K562 (cell line): ENCODE measurements around the gene CASP9. TPM values are rescaled to one million over a fixed set of nuclear protein-coding genes. Genes with fewer than 3 reads are reported as not detected.
A peak's percentile ranks its signal among the peaks of the same experiment; 100 is the strongest.

Source experiments
- ATAC-seq: fragments of 200-7000 bp; cut with Tn5 transposase; 3 replicates; pipeline ENCODE4 v1.9.1; 2020; ENCODE audit warnings: moderate library complexity
- BruUV-seq: library from RNA; stranded (reverse); fragments of 400-500 nt; replicated peaks from 2 replicates; lab custom pipeline; 2021; lab: Mats Ljungman, UMichigan
- CTCF ChIA-PET: fragments of 300-600 bp; formaldehyde crosslinking; extraction: SDS; loops from one replicate; lab custom pipeline; 2021; ENCODE audit warnings: low intra/inter-chr PET ratio; lab: Yijun Ruan, JAX
- POLR2A ChIA-PET: fragments of 300-600, 350-650 bp; sonication (Branson Sonifier 250); formaldehyde crosslinking; extraction: SDS; loops from one replicate; lab custom pipeline; 2021; ENCODE audit warnings: antibody characterized with exemption, inconsistent platforms; lab: Yijun Ruan, JAX
- DNase-seq, 4 experiments: peaks; one replicate each; pipeline versions ENCODE4 v3.0.0 to v3.0.0-alpha.2; 2011 to 2018; ENCODE audit warnings: low spot score in 3 of 4, mixed read lengths in 3 of 4; ENCODE audit errors: extremely low read depth in 1 of 4
- FAIRE-seq: peaks from 2 replicates; lab custom pipeline; 2011; peaks lifted over from hg19 to GRCh38; lab: Jason Lieb, UNC
- H2AFZ ChIP-seq: 2 replicates; pipeline ENCODE4 v1.6.0; 2011; ENCODE audit warnings: low read depth, low read length, control low read depth, inconsistent platforms
- H3K27ac ChIP-seq: fragments of 200-600 bp; 3 replicates; pipeline ENCODE4 v1.8.0; 2011; ENCODE audit warnings: low read depth, mild to moderate bottlenecking, control low read depth, inconsistent platforms, low read length, moderate library complexity, mixed read lengths; ENCODE audit errors: extremely low read depth
- H3K27me3 ChIP-seq, 2 experiments: fragments of 300-600 bp in 1 of 2; 2 replicates in 1 of 2; 3 replicates in 1 of 2; pipeline versions ENCODE4 v1.6.0 to v1.8.0; 2011; ENCODE audit warnings: inconsistent platforms in 2 of 2, low read length in 2 of 2, mild to moderate bottlenecking in 1 of 2, mixed read lengths in 1 of 2, moderate library complexity in 1 of 2; ENCODE audit not compliant: control insufficient read depth in 2 of 2, insufficient read depth in 2 of 2
- H3K36me3 ChIP-seq: fragments of 300-600 bp; 3 replicates; pipeline ENCODE4 v1.8.0; 2011; ENCODE audit warnings: mild to moderate bottlenecking, low read length, inconsistent platforms; ENCODE audit not compliant: control insufficient read depth, insufficient read depth
- H3K4me1 ChIP-seq, 2 experiments: fragments of 200-600 bp in 1 of 2; replicated peaks in 1 of 2; 2 replicates in 1 of 2; 3 replicates in 1 of 2; pipeline versions ENCODE4 v1.5.1 to v1.8.0; 2011; ENCODE audit warnings: inconsistent platforms in 2 of 2, low read length in 2 of 2, mild to moderate bottlenecking in 1 of 2, mixed read lengths in 1 of 2, moderate library complexity in 1 of 2; ENCODE audit not compliant: control insufficient read depth in 2 of 2, insufficient read depth in 2 of 2
- H3K4me2 ChIP-seq: 2 replicates; pipeline ENCODE4 v1.6.1; 2011; ENCODE audit warnings: low read length, control low read depth, inconsistent platforms, mixed read lengths; ENCODE audit not compliant: insufficient read depth
- H3K4me3 ChIP-seq: fragments of 200-600 bp; sonication (generic), shearing (Covaris generic); 2 replicates; pipeline ENCODE4 v1.5.1; 2016; ENCODE audit warnings: control low read depth, inconsistent platforms
- H3K79me2 ChIP-seq: fragments of 200-600 bp; 3 replicates; pipeline ENCODE4 v1.8.0; 2011; ENCODE audit warnings: low read length, inconsistent platforms; ENCODE audit not compliant: control insufficient read depth, insufficient read depth
- H3K9ac ChIP-seq, 2 experiments: 2 replicates each; pipeline versions ENCODE4 v1.6.0 to v1.6.1; 2011; ENCODE audit warnings: low read depth in 2 of 2, low read length in 2 of 2, control low read depth in 1 of 2, inconsistent platforms in 1 of 2, mild to moderate bottlenecking in 1 of 2, mixed read lengths in 1 of 2; ENCODE audit not compliant: insufficient read depth in 1 of 2
- H3K9me1 ChIP-seq: one replicate; pipeline ENCODE4 v1.6.0; 2011; ENCODE audit warnings: inconsistent platforms, mild to moderate bottlenecking, low read length, moderate library complexity; ENCODE audit not compliant: control insufficient read depth, insufficient read depth
- H3K9me3 ChIP-seq: replicated peaks from 2 replicates; pipeline ENCODE4 v1.5.1; 2011; ENCODE audit warnings: low read depth, low read length, inconsistent platforms; ENCODE audit not compliant: control insufficient read depth, insufficient read depth
- H4K20me1 ChIP-seq: replicated peaks from 2 replicates; pipeline ENCODE4 v1.6.1; 2011; ENCODE audit warnings: low read length, inconsistent platforms, mixed read lengths; ENCODE audit not compliant: control insufficient read depth, insufficient read depth
- C11orf30 ChIP-seq: fragments of 450-650 bp; IDR thresholded peaks from 2 replicates; pipeline ENCODE4 v1.6.1; 2016; ENCODE audit warnings: low read depth, mild to moderate bottlenecking
- CXXC5 ChIP-seq: fragments of 250-450 bp; sonication (Bioruptor Pico); IDR thresholded peaks from 2 replicates; pipeline ENCODE4 v1.8.0; 2022; ENCODE audit warnings: inconsistent platforms, mild to moderate bottlenecking, moderate library complexity
- GTF2E2 ChIP-seq: fragments of 200-800 bp; sonication (Bioruptor generic); IDR thresholded peaks from 2 replicates; pipeline ENCODE4 v1.6.1; 2016; ENCODE audit warnings: missing genetic modification characterization, missing compliant biosample characterization
- PML ChIP-seq: IDR thresholded peaks from 2 replicates; pipeline ENCODE4 v1.6.1; 2012; ENCODE audit warnings: low read length, inconsistent platforms
- RB1 ChIP-seq: fragments of 450-650 bp; IDR thresholded peaks from 2 replicates; pipeline ENCODE4 v1.6.1; 2017; ENCODE audit warnings: low read depth, mild to moderate bottlenecking
- TCF15 ChIP-seq: fragments of 250-450 bp; sonication (Bioruptor Pico); IDR thresholded peaks from 2 replicates; pipeline ENCODE4 v1.8.0; 2022; ENCODE audit warnings: moderate library complexity, mild to moderate bottlenecking, inconsistent platforms
- WHSC1 ChIP-seq: IDR thresholded peaks from one replicate; pipeline ENCODE4 v1.6.1; 2012; ENCODE audit warnings: low read length, control low read depth, inconsistent platforms
- WGBS: fragments of 100-300 bp; shearing (Covaris generic); methylation state at CpG from one replicate; pipeline ENCODE4 v1.1.6; 2016; ENCODE audit warnings: low coverage, mixed read lengths; ENCODE audit not compliant: insufficient coverage; ENCODE audit errors: missing lambda C conversion rate; 5-methylcytosine and 5-hydroxymethylcytosine counted together
- in situ Hi-C: fragments of 300-500 bp; cut with MboI; formaldehyde crosslinking; loops from 4 replicates; pipeline ENCODE4 v1.15.0; 2018; ENCODE audit warnings: inconsistent platforms, mixed read lengths
- intact Hi-C: fragments of 100-400 bp; cut with micrococcal nuclease; formaldehyde crosslinking; loops from 2 replicates; pipeline ENCODE4 v1.14.2; 2022
- polyA plus RNA-seq, 8 experiments: library from polyadenylated mRNA; depleted of rRNA in 4 of 8; stranded (reverse) in 5 of 8; unstranded in 3 of 8; fragments of >200 nt; fragmentation: Nextera tagmentation in 2 of 8; fragmentation: Illumina TruSeq in 1 of 8; extraction: Ambion mirVana in 2 of 8; extraction: Trizol in 1 of 8; gene quantifications; 2 replicates each; pipeline versions ENCODE4 v1.2.1 to v1.2.3, GENCODE V29; 2011 to 2014; ENCODE audit warnings: inconsistent platforms in 1 of 8, missing spikeins in 1 of 8
- total RNA-seq, 7 experiments: library from RNA; depleted of rRNA in 6 of 7; stranded (reverse); fragments of >200 nt in 6 of 7; fragmentation: Illumina TruSeq in 2 of 7; extraction: Trizol in 2 of 7; gene quantifications; 2 replicates each; pipeline versions ENCODE4 v1.2.1 to v1.2.3, GENCODE V29; 2011 to 2021; ENCODE audit warnings: low replicate concordance in 1 of 7
- TF ChIP-seq, protein P1 (sequence below): fragments of 250-450 bp; sonication (Bioruptor Pico); IDR thresholded peaks from 2 replicates; pipeline ENCODE4 v1.8.0; 2022; ENCODE audit warnings: inconsistent platforms

Gene CASP9
- total and polyA plus RNA-seq, 9 of the 15 experiments (the other 6 are each of a cell fraction or from before 2014, with no cell fraction given), result 10.8 to 54.1 (median 30.7) TPM

DNA sequence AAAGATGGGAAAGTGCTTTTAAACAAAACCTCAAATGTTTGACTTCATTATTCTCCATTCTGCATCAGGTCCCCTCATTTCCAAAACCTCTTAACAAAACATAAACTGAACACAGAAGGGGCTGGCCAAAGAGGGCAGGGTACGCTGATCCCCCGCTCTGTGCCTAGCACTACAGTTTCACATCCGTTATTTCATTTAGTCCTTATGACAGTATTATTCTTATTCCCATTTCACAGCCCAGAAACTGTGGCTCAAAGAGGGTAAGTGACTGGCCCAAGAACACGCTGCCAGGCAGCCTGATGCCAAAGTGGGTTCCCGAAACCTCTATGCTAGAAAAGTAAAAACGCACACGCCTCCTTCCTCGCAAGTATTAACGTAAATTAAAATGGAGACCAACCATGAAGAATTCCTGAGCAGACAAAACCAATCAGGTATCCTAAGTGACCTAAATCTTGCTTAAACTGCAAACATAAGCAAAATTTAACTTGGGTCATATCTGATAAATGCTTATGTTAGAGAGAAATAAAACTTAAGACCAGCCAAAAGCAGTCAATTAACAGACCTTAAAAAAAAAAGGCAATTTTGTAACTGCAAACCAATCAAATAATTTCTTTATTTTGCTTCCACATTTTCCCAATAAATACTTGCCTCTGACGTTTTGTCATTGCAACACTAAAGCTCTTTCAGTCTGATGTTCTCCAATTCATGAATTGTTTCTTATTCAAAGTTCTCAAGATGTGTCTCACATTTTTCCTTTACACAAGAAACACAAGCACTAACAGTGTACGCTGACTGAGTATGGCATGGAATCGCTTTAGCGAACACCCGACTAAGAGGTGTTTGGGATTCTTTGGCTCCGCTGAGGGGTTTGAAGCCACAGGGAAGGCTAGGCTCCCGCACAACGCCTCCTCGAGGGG is 653 bp downstream of the CASP9 start (continued):
- TF ChIP-seq, protein P1, sequence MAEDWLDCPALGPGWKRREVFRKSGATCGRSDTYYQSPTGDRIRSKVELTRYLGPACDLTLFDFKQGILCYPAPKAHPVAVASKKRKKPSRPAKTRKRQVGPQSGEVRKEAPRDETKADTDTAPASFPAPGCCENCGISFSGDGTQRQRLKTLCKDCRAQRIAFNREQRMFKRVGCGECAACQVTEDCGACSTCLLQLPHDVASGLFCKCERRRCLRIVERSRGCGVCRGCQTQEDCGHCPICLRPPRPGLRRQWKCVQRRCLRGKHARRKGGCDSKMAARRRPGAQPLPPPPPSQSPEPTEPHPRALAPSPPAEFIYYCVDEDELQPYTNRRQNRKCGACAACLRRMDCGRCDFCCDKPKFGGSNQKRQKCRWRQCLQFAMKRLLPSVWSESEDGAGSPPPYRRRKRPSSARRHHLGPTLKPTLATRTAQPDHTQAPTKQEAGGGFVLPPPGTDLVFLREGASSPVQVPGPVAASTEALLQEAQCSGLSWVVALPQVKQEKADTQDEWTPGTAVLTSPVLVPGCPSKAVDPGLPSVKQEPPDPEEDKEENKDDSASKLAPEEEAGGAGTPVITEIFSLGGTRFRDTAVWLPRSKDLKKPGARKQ, result 0 out of 2 replicates have a peak, but pooled peaks have one; percentile 13
- TF ChIP-seq C11orf30 (peak; percentile 91), CXXC5 (CRISPR knock-in tag) (0 out of 2 replicates have a peak, but pooled peaks have one; percentile 33), TCF15 (CRISPR knock-in tag) (0 out of 2 replicates have a peak, but pooled peaks have one; percentile 19), PML (0 out of 2 replicates have a peak, but pooled peaks have one; percentile 53), GTF2E2 (no peak)

DNA sequence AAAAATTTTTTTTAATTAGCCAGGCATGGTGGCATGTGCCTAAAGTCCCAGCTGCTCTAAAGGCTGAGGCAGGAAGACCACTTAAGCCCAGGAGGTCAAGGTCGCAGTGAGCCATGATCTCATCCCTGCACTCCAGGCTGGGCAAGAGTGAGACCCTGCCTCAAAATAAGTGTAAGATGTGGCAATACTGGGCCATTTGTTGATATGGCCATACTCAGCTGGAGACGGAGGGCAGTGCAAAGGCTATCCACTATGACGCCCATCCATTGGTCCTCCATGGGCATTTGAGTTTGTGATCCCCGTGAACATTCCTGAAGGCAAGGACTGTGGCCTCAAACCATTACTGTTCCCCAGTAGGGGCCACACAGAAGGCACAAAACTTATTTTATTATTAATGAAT is 1.5 kb downstream of the CASP9 start:
- FAIRE-seq (no peak), ATAC-seq (no peak), DNase-seq (no peak)
- Histone ChIP-seq H4K20me1 (no peaks in the 10 kb centered on the region), H2AFZ (no peak overlapping the region), H3K4me2 (peak overlapping the region; percentile 93), H3K9me1 (no peaks in the 10 kb centered on the region), H3K4me3 (no peak overlapping the region; the same call in 1 of the 2 replicates), H3K36me3 (peaks cover 15% of the 10 kb centered on the region; the same call in 2 of the 3 replicates), H3K4me1 (peaks cover 8 to 36% of the 10 kb centered on the region in 2 experiments), H3K79me2 (peaks cover 40% of the 10 kb centered on the region), H3K9ac (peak overlapping the region; percentile 83 to 92; a peak in 3 of 4 replicates), H3K27me3 (no peaks in the 10 kb centered on the region), H3K27ac (peak overlapping the region; percentile 43; the same call in 2 of the 3 replicates), H3K9me3 (no peaks in the 10 kb centered on the region)
- 77% methylated on average over 4 of the region's 4 CpGs for WGBS
- CTCF ChIA-PET, result no interaction called here
- intact Hi-C loops, result loop anchor here (10.0 kb wide), 1 partner anchor 312 kb away; no protein-coding TSS in a partner anchor
- no TSS peak for BruUV-seq
- POLR2A ChIA-PET, result no interaction called here
- in situ Hi-C loops, result no loop called here
- TF ChIP-seq WHSC1 (peak; percentile 62), RB1 (no peak)
